Measurements from ENCODE around the gene HFE.
"Not testable (repeated sequence)": the region's sequence is repeated elsewhere in the genome, so short reads cannot be mapped to it uniquely, and the experiment has no call there.

Gene HFE

DNA sequence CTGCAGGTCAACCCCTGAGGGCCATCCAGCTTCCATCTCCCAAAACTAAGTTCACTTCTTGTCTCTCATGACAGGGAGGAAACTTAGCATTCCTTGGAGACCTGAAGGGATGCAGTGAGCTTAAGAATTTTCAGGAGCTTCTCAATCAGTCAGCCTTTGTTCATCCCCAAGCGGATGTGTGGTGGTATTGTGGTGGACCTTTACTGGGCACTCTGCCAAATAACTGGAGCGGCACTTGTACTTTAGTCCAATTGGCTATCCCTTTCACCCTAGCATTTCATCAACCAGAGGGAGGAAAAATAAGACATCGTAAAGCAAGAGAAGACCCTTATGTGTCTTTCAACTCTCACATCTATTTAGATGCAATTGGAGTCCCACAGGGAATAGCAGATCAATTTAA lies 9.2 kb upstream of the HFE start:
- not testable (repeated sequence) for H3K36me3 ChIP-seq (ENCODE audit: insufficient read depth, low read length); H3K9me3 ChIP-seq (ENCODE audit: low read length); H3K4me1 ChIP-seq (ENCODE audit: insufficient read depth, low read length); H2AFZ ChIP-seq (ENCODE audit: low read depth, low read length); H3K27me3 ChIP-seq (ENCODE audit: insufficient read depth, low read length); H3K4me3 ChIP-seq (ENCODE audit: low read length)

DNA sequence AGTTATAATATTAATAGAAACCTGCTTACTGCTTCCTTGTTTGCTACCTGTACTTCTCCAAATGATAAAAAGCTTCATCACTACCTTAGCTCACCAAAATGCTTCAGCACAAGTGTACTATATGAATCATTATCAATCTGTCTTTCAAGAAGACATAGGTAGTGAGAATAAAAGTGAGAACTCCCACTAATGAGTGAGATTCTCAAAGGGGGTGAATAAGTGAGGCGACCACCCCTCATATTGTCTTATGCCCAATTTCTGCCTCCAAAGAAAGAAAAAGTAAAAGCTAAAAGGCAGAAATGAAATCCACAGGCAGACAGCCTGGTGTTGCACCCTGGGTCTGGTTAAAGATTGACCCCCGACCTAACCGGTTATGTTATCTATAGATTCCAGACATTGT lies 6.1 kb upstream of the HFE start:
- not testable (repeated sequence) for H3K4me1 ChIP-seq (ENCODE audit: insufficient read depth, low read length); H3K9me3 ChIP-seq (ENCODE audit: low read length); H3K27me3 ChIP-seq (ENCODE audit: insufficient read depth, low read length)

DNA sequence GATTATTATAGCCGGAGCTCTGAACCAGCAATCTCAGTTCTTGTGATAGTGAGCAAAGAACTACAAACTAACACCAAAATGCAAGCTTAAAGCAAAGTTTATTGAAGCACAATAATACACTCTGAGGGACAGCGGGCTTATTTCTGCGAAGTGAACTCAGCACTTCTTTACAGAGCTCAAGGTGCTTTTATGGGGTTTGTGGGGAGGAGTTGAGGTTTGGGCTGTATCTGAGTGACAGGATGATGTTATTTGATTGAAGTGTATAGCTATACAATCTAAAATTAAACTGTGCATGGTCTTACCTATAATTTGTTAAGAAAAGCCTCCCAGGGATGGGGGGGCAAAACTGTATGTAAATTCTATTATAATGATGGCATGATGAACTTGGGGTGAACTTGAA lies 1.0 kb upstream of the HFE start:
- Histone ChIP-seq H3K36me3 (ENCODE audit: insufficient read depth, low read length) (no peaks in the 10 kb centered on the region), H2AFZ (ENCODE audit: low read depth, low read length) (no peak overlapping the region), H3K27me3 (ENCODE audit: insufficient read depth, low read length) (no peaks in the 10 kb centered on the region), H3K4me1 (ENCODE audit: insufficient read depth, low read length) (no peaks in the 10 kb centered on the region), H3K9me3 (ENCODE audit: low read length) (no peaks in the 10 kb centered on the region), H3K4me3 (ENCODE audit: low read length) (no peak overlapping the region)

More for the DNA sequence above, 6.1 kb upstream of the HFE start:
- not testable (repeated sequence) for H3K4me3 ChIP-seq (ENCODE audit: low read length); H2AFZ ChIP-seq (ENCODE audit: low read depth, low read length); H3K36me3 ChIP-seq (ENCODE audit: insufficient read depth, low read length)

DNA sequence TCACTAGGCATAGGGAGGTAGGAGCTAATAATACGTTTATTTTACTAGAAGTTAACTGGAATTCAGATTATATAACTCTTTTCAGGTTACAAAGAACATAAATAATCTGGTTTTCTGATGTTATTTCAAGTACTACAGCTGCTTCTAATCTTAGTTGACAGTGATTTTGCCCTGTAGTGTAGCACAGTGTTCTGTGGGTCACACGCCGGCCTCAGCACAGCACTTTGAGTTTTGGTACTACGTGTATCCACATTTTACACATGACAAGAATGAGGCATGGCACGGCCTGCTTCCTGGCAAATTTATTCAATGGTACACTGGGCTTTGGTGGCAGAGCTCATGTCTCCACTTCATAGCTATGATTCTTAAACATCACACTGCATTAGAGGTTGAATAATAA lies 1.1 kb downstream of the HFE start:
- no peak overlapping the region for H2AFZ ChIP-seq (ENCODE audit: low read depth, low read length)
- no peaks in the 10 kb centered on the region for H3K4me1 ChIP-seq (ENCODE audit: insufficient read depth, low read length)
- no peaks in the 10 kb centered on the region for H3K36me3 ChIP-seq (ENCODE audit: insufficient read depth, low read length)

DNA sequence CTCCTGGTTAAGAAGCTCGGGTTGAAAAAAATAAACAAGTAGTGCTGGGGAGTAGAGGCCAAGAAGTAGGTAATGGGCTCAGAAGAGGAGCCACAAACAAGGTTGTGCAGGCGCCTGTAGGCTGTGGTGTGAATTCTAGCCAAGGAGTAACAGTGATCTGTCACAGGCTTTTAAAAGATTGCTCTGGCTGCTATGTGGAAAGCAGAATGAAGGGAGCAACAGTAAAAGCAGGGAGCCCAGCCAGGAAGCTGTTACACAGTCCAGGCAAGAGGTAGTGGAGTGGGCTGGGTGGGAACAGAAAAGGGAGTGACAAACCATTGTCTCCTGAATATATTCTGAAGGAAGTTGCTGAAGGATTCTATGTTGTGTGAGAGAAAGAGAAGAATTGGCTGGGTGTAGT lies 2.0 kb downstream of the HFE start:
- H3K9me3 ChIP-seq (ENCODE audit: low read length), result no peaks in the 10 kb centered on the region
- no peaks in the 10 kb centered on the region for H3K4me1 ChIP-seq (ENCODE audit: insufficient read depth, low read length)
- H2AFZ ChIP-seq (ENCODE audit: low read depth, low read length), result no peak overlapping the region
- H3K4me3 ChIP-seq (ENCODE audit: low read length), result no peak overlapping the region
- H3K36me3 ChIP-seq (ENCODE audit: insufficient read depth, low read length), result no peaks in the 10 kb centered on the region
- H3K27me3 ChIP-seq (ENCODE audit: insufficient read depth, low read length), result no peaks in the 10 kb centered on the region

More for the DNA sequence above, 1.1 kb downstream of the HFE start:
- H3K27me3 ChIP-seq (ENCODE audit: insufficient read depth, low read length), result no peaks in the 10 kb centered on the region
- H3K9me3 ChIP-seq (ENCODE audit: low read length), result no peaks in the 10 kb centered on the region
- no peak overlapping the region for H3K4me3 ChIP-seq (ENCODE audit: low read length)

DNA sequence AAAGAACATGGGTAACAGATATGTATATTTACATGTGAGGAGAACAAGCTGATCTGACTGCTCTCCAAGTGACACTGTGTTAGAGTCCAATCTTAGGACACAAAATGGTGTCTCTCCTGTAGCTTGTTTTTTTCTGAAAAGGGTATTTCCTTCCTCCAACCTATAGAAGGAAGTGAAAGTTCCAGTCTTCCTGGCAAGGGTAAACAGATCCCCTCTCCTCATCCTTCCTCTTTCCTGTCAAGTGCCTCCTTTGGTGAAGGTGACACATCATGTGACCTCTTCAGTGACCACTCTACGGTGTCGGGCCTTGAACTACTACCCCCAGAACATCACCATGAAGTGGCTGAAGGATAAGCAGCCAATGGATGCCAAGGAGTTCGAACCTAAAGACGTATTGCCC lies 5.2 kb downstream of the HFE start:
- H3K27me3 ChIP-seq (ENCODE audit: insufficient read depth, low read length), result no peaks in the 10 kb centered on the region
- H3K9me3 ChIP-seq (ENCODE audit: low read length), result no peaks in the 10 kb centered on the region
- no peaks in the 10 kb centered on the region for H3K4me1 ChIP-seq (ENCODE audit: insufficient read depth, low read length)
- no peak overlapping the region for H2AFZ ChIP-seq (ENCODE audit: low read depth, low read length)
- H3K4me3 ChIP-seq (ENCODE audit: low read length), result no peak overlapping the region
- H3K36me3 ChIP-seq (ENCODE audit: insufficient read depth, low read length), result no peaks in the 10 kb centered on the region

DNA sequence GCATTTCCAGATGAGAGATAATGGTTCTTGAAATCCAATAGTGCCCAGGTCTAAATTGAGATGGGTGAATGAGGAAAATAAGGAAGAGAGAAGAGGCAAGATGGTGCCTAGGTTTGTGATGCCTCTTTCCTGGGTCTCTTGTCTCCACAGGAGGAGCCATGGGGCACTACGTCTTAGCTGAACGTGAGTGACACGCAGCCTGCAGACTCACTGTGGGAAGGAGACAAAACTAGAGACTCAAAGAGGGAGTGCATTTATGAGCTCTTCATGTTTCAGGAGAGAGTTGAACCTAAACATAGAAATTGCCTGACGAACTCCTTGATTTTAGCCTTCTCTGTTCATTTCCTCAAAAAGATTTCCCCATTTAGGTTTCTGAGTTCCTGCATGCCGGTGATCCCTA lies 6.8 kb downstream of the HFE start:
- H3K27me3 ChIP-seq (ENCODE audit: insufficient read depth, low read length), result no peaks in the 10 kb centered on the region
- H3K4me3 ChIP-seq (ENCODE audit: low read length), result no peak overlapping the region
- no peak overlapping the region for H2AFZ ChIP-seq (ENCODE audit: low read depth, low read length)
- H3K4me1 ChIP-seq (ENCODE audit: insufficient read depth, low read length), result no peaks in the 10 kb centered on the region
- no peaks in the 10 kb centered on the region for H3K9me3 ChIP-seq (ENCODE audit: low read length)
- H3K36me3 ChIP-seq (ENCODE audit: insufficient read depth, low read length), result no peaks in the 10 kb centered on the region

DNA sequence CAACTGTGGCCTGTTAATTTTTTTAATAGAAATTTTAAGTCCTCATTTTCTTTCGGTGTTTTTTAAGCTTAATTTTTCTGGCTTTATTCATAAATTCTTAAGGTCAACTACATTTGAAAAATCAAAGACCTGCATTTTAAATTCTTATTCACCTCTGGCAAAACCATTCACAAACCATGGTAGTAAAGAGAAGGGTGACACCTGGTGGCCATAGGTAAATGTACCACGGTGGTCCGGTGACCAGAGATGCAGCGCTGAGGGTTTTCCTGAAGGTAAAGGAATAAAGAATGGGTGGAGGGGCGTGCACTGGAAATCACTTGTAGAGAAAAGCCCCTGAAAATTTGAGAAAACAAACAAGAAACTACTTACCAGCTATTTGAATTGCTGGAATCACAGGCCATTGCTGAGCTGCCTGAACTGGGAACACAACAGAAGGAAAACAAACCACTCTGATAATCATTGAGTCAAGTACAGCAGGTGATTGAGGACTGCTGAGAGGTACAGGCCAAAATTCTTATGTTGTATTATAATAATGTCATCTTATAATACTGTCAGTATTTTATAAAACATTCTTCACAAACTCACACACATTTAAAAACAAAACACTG lies 10.1 kb downstream of the HFE start:
- no peaks in the 10 kb centered on the region for H3K27me3 ChIP-seq (ENCODE audit: insufficient read depth, low read length)
- H3K4me1 ChIP-seq (ENCODE audit: insufficient read depth, low read length), result no peaks in the 10 kb centered on the region
- no peak overlapping the region for H2AFZ ChIP-seq (ENCODE audit: low read depth, low read length)
- H3K4me3 ChIP-seq (ENCODE audit: low read length), result no peak overlapping the region
- H3K36me3 ChIP-seq (ENCODE audit: insufficient read depth, low read length), result no peaks in the 10 kb centered on the region
- no peaks in the 10 kb centered on the region for H3K9me3 ChIP-seq (ENCODE audit: low read length)

DNA sequence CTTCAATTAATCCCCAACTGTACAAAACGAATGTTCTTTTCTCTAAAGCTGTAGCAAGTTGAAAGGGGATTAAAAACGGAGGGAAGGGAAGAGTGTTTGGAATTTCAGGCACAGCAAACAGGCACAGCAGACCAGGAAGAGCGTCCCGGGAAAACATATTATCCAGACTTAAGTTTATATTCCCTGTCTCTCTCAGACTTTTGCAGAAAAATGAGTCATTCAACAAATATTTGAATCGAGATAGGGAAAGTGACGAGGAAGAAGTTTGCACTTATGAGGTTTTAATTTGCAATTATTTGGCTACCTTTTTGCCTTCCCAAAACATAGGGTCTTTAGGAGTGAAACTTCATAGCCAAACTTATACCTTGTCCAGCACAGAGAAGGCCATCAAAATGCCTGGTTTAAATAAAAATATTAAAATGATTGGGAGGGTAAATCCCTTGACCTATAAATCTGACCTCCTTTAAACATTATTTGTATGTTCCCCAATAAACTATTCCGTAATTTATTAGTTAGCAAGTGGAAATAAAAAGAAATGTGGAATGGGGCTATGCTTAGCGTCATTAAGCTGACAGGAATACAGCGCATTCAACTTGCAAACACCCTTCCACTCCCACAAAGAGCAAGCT lies 16.0 kb downstream of the HFE start:
- Histone ChIP-seq H3K9me3 (ENCODE audit: low read length) (peaks cover 6% of the 10 kb centered on the region), H3K36me3 (ENCODE audit: insufficient read depth, low read length) (no peaks in the 10 kb centered on the region), H3K4me3 (ENCODE audit: low read length) (peak overlapping the region; percentile 69), H3K27me3 (ENCODE audit: insufficient read depth, low read length) (no peaks in the 10 kb centered on the region), H3K4me1 (ENCODE audit: insufficient read depth, low read length) (peaks cover 13% of the 10 kb centered on the region), H2AFZ (ENCODE audit: low read depth, low read length) (peak overlapping the region; percentile 66)

DNA sequence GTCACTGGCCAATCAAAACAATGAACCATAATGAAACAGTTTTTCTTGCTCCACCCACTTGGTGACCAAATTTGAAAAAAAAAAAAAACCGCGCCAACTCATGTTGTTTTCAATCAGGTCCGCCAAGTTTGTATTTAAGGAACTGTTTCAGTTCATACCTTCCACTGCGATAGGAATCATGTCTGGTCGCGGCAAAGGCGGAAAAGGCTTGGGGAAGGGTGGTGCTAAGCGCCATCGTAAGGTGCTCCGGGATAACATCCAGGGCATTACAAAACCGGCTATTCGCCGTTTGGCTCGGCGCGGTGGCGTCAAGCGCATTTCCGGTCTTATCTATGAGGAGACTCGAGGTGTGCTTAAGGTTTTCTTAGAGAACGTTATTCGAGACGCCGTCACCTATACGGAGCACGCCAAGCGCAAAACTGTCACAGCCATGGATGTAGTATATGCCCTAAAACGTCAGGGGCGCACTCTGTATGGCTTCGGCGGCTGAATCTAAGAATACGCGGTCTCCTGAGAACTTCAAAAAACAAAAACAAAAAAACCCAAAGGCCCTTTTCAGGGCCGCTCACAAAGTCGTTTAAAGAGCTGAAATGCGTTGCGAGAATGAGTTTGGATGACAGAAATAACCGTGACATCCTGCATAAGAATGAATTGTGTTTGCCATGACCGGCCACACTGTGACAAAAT lies 16.7 kb downstream of the HFE start:
- H3K4me1 ChIP-seq (ENCODE audit: insufficient read depth, low read length), result peaks cover 13% of the 10 kb centered on the region
- peaks cover 6% of the 10 kb centered on the region for H3K9me3 ChIP-seq (ENCODE audit: low read length)
- peak overlapping the region; percentile 69 for H3K4me3 ChIP-seq (ENCODE audit: low read length)
- no peaks in the 10 kb centered on the region for H3K27me3 ChIP-seq (ENCODE audit: insufficient read depth, low read length)
- peak overlapping the region; percentile 66 for H2AFZ ChIP-seq (ENCODE audit: low read depth, low read length)
- H3K36me3 ChIP-seq (ENCODE audit: insufficient read depth, low read length), result no peaks in the 10 kb centered on the region

DNA sequence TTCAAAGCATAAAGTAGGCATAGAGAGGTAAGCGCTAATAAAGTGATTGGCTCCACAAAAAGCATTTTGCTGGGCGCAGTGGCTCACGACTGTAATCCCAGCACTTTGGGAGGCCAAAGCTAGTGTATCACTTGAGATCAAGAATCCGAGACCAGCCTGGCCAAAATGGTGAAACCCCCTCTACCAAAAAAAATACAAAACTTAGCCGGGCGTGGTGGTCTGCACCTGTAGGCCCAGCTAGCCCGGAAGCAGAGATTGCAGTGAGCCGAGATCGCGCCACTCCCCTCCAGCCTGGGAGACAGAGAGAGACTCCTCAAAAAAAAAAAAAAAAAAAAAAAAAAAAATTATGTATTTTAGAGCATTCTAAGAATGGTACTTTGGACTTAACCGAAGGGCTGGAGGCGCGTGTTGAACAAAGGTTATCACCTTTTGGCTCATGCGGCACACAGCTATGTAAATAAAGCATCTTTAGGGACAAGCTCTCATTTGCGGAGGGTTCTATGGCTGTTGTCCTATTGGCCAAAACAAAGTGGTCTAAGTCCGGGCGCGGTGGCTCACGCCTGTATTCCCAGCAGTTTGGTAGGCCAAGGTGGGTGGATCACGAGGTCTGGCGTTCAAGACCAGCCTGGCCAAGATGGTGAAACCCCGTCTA lies 17.4 kb downstream of the HFE start:
- Histone ChIP-seq H3K27me3 (ENCODE audit: insufficient read depth, low read length) (no peaks in the 10 kb centered on the region), H3K4me1 (ENCODE audit: insufficient read depth, low read length) (peaks cover 13% of the 10 kb centered on the region), H3K4me3 (ENCODE audit: low read length) (peak overlapping the region; percentile 69), H2AFZ (ENCODE audit: low read depth, low read length) (peak overlapping the region; percentile 66), H3K36me3 (ENCODE audit: insufficient read depth, low read length) (no peaks in the 10 kb centered on the region), H3K9me3 (ENCODE audit: low read length) (peaks cover 6% of the 10 kb centered on the region)

DNA sequence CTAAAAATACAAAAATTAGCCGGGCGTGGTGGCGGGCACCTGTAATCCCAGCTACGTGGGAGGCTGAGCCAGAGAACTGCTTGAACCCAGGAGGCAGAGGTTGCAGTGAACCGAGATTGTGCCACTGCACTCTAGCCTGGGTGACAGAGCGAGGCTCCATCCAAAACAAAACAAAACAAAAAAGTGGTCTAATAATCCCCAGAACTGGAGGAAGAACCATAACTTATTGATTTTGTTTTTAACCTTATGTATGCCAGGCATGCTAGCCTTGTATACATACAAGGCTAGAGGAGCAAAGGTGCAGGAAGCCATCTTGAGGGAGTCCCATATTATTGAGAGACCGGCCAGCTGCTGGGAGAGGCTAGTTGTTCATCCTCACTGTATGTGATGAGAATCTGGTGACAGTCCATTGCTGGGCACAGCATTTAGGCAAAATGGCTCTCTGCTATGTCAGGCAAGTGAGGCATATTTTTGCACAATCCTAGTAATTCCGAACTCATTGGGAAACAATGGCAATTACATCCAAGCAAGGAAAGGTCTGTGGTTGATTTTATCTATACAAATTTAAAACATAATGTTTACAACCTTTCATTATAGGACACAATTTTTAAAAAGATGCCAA lies 18.0 kb downstream of the HFE start:
- H2AFZ ChIP-seq (ENCODE audit: low read depth, low read length), result no peak overlapping the region
- no peak overlapping the region for H3K4me3 ChIP-seq (ENCODE audit: low read length)
- peaks cover 6% of the 10 kb centered on the region for H3K9me3 ChIP-seq (ENCODE audit: low read length)
- H3K4me1 ChIP-seq (ENCODE audit: insufficient read depth, low read length), result peaks cover 13% of the 10 kb centered on the region
- H3K36me3 ChIP-seq (ENCODE audit: insufficient read depth, low read length), result no peaks in the 10 kb centered on the region
- H3K27me3 ChIP-seq (ENCODE audit: insufficient read depth, low read length), result no peaks in the 10 kb centered on the region

DNA sequence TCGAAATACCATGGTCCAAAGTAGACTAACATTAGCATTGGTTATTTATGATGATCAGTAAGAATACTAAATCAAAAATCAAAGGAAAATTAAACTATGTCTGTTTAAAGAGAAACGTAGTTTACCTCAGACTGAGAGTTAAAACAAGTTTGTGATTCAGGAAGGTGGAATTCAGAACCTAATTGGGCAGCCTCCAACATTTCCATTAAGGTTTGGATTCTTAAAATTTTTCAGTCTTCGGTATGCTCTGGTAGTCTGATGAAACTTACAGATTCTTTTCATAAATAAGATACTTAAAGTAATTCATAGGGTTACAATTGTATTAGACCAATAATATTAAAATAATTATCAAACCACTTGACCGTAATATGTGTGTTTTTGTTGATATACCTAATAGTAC lies 18.6 kb downstream of the HFE start:
- Histone ChIP-seq H3K9me3 (ENCODE audit: low read length) (peaks cover 6% of the 10 kb centered on the region), H3K4me1 (ENCODE audit: insufficient read depth, low read length) (peaks cover 13% of the 10 kb centered on the region)

More for the DNA sequence above, 18.6 kb downstream of the HFE start:
- no peaks in the 10 kb centered on the region for H3K36me3 ChIP-seq (ENCODE audit: insufficient read depth, low read length)
- no peak overlapping the region for H2AFZ ChIP-seq (ENCODE audit: low read depth, low read length)
- no peaks in the 10 kb centered on the region for H3K27me3 ChIP-seq (ENCODE audit: insufficient read depth, low read length)
- no peak overlapping the region for H3K4me3 ChIP-seq (ENCODE audit: low read length)
